Measurements from ENCODE around the gene TUSC2. TPM values are rescaled to one million over a fixed set of nuclear protein-coding genes. Genes with fewer than 3 reads are reported as not detected.
A peak's percentile ranks its signal among the peaks of the same experiment; 100 is the strongest.

TUSC2 gene
- total and polyA plus RNA-seq, 9 of the 15 experiments (the other 6 are each of a cell fraction or from before 2014, with no cell fraction given), result 2.8 to 67.5 (median 25.8) TPM

DNA sequence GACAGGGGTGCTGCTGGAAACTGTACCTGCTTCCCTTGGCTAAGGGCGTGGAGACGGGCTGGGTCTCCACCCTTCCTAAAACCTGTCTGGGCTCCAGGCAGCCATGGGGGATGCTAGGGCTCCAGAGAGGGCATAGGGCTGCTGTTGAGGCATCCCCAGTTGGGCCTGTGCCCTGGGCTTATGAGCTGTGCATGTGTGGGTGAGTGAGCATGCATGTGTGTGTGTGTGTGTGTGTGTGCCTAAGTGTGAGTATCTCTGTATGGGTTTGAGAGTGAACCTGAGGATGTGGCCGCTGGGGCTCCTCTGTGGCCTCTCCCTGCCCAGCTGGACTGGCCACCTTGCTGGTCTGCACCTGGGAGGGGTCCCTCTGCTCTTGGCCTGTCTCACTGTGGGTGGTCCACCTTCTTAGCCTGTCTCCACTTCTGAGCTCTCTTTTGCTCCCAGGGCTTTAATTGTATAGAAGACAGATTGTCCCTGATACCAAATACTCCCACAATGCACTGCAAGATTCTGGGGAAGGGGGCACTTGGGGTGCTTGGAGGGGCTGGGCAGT, 43.2 kb upstream of the TUSC2 start:
- intact Hi-C loops (cut with micrococcal nuclease) (loop anchor here (5.0 kb wide), 1 partner anchor 171 kb away; no protein-coding TSS in a partner anchor), in situ Hi-C loops (cut with MboI) (no loop called here)
- H2AFZ ChIP-seq (ENCODE audit: low read depth, low read length), result peak overlapping the region; percentile 72; the same call in 1 of the 2 replicates
- peak overlapping the region in 1 of 2 experiments; percentile 72; a peak in 2 of 4 replicates for H3K9ac ChIP-seq (ENCODE audit: insufficient read depth in 1 of 2, low read depth in 2 of 2, low read length in 2 of 2)
- TF ChIP-seq, protein P1, sequence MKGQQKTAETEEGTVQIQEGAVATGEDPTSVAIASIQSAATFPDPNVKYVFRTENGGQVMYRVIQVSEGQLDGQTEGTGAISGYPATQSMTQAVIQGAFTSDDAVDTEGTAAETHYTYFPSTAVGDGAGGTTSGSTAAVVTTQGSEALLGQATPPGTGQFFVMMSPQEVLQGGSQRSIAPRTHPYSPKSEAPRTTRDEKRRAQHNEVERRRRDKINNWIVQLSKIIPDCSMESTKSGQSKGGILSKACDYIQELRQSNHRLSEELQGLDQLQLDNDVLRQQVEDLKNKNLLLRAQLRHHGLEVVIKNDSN (CRISPR knock-in tag; IDR thresholded peaks at IDR 0.05), result no peak
- no peak for TF ChIP-seq ZNF445 (CRISPR knock-in tag; IDR thresholded peaks at IDR 0.05; ENCODE audit: low read depth)
- no peak for TF ChIP-seq ERF (CRISPR knock-in tag; IDR thresholded peaks at IDR 0.05)
- no peak for TF ChIP-seq CTBP1 (IDR thresholded peaks at IDR 0.05; ENCODE audit: borderline replicate concordance)
- TF ChIP-seq BCOR (IDR thresholded peaks at IDR 0.05), result no peak
- TF ChIP-seq ZNF274 (IDR thresholded peaks at IDR 0.05; ENCODE audit: borderline replicate concordance, low read depth, low read length), result no peak
- TF ChIP-seq, protein P2, sequence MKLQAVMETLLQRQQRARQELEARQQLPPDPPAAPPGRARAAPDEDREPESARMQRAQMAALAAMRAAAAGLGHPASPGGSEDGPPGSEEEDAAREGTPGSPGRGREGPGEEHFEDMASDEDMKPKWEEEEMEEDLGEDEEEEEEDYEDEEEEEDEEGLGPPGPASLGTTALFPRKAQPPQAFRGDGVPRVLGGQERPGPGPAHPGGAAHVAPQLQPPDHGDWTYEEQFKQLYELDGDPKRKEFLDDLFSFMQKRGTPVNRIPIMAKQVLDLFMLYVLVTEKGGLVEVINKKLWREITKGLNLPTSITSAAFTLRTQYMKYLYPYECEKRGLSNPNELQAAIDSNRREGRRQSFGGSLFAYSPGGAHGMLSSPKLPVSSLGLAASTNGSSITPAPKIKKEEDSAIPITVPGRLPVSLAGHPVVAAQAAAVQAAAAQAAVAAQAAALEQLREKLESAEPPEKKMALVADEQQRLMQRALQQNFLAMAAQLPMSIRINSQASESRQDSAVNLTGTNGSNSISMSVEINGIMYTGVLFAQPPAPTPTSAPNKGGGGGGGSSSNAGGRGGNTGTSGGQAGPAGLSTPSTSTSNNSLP (IDR thresholded peaks at IDR 0.05; ENCODE audit: borderline replicate concordance, low read depth, low read length), result no peak
- no peak for TF ChIP-seq GATAD2A (IDR thresholded peaks at IDR 0.05)
- no peak for TF ChIP-seq FOXA3 (CRISPR knock-in tag; conservative IDR thresholded peaks at IDR 0.05 in 1 of 2, IDR thresholded peaks at IDR 0.05 in 1 of 2)
- no peak for TF ChIP-seq HDAC8 (tag; IDR thresholded peaks at IDR 0.05)
- no peak for TF ChIP-seq NCOA1 (IDR thresholded peaks at IDR 0.05; ENCODE audit: low read depth)
- TF ChIP-seq POLR2AphosphoS5 (IDR thresholded peaks at IDR 0.05; ENCODE audit: control insufficient read depth, insufficient read depth, low read depth, low read length), result no peak
- ChIA-PET POLR2A (interaction anchor here (0.7 to 1.6 kb wide), 4 partner anchors 9 to 76 kb away, joined by 3 to 10 read pairs (median 4); no protein-coding TSS in a partner anchor), CTCF (ENCODE audit: low intra/inter-chr PET ratio) (interaction anchor here (0.9 to 1.3 kb wide), 3 partner anchors 65 to 179 kb away, joined by 3 to 10 read pairs (median 3); no protein-coding TSS in a partner anchor)
- no peak overlapping the region for H3K27ac ChIP-seq (ENCODE audit: extremely low read depth, low read depth, low read length)
- no peaks in the 10 kb centered on the region for H3K27me3 ChIP-seq (ENCODE audit: control insufficient read depth in 2 of 2, insufficient read depth in 2 of 2, low read length in 2 of 2)
- H3K4me1 ChIP-seq (replicated peaks in 1 of 2; ENCODE audit: control insufficient read depth in 2 of 2, insufficient read depth in 2 of 2, low read length in 2 of 2), result peaks cover 13 to 41% of the 10 kb centered on the region in 2 experiments; a peak in 4 of 5 replicates
- WGBS (ENCODE audit: insufficient coverage, low coverage, missing lambda C conversion rate), result 78% methylated on average over 3 of the region's 3 CpGs
- no peak for FAIRE-seq
- H3K4me2 ChIP-seq (ENCODE audit: insufficient read depth, low read length), result no peak overlapping the region
- no peaks in the 10 kb centered on the region for H4K20me1 ChIP-seq (replicated peaks; ENCODE audit: control insufficient read depth, insufficient read depth, low read length)
- H3K4me3 ChIP-seq, result no peak overlapping the region
- H3K9me1 ChIP-seq (ENCODE audit: control insufficient read depth, insufficient read depth, low read length), result no peaks in the 10 kb centered on the region
- no peak for DNase-seq (ENCODE audit: extremely low read depth in 1 of 4, low spot score in 3 of 4)
- H3K9me3 ChIP-seq (replicated peaks; ENCODE audit: control insufficient read depth, insufficient read depth, low read depth, low read length), result no peaks in the 10 kb centered on the region
- no peaks in the 10 kb centered on the region for H3K36me3 ChIP-seq (ENCODE audit: control insufficient read depth, insufficient read depth, low read length)
- BruUV-seq (replicated peaks), result no TSS peak
- no peaks in the 10 kb centered on the region for H3K79me2 ChIP-seq (ENCODE audit: control insufficient read depth, insufficient read depth, low read length)
- ATAC-seq, result no peak
